Lower lobe of right lung (tissue), 2 donors: Measurements from ENCODE around the gene ANKS6. TPM values are rescaled to one million over a fixed set of nuclear protein-coding genes. Genes with fewer than 3 reads are reported as not detected.

Experiments used
- ATAC-seq, 2 donors: fragments of 200-7000 bp; cut with Tn5 transposase; one replicate each; pipeline ENCODE4 v1.9.1; 2020 to 2022; ENCODE audit warnings: mild to moderate bottlenecking in 2 of 2, moderate library complexity in 2 of 2
- DNase-seq: peaks from one replicate; pipeline ENCODE4 v3.0.0-alpha.2; 2020
- H3K27ac ChIP-seq: fragments of 200-600 bp; one replicate; pipeline ENCODE4 v1.8.0; 2022
- H3K27me3 ChIP-seq: fragments of 200-600 bp; one replicate; pipeline ENCODE4 v1.8.0; 2022; ENCODE audit warnings: low read depth
- H3K36me3 ChIP-seq: fragments of 200-600 bp; one replicate; pipeline ENCODE4 v1.8.0; 2022; ENCODE audit warnings: mild to moderate bottlenecking
- H3K4me1 ChIP-seq: fragments of 200-600 bp; one replicate; pipeline ENCODE4 v1.8.0; 2022
- H3K4me3 ChIP-seq: fragments of 200-600 bp; one replicate; pipeline ENCODE4 v1.8.0; 2022; ENCODE audit warnings: mild to moderate bottlenecking
- H3K9me3 ChIP-seq: fragments of 200-600 bp; one replicate; pipeline ENCODE4 v1.8.0; 2022
- CTCF ChIP-seq: fragments of 200-600 bp; IDR thresholded peaks from one replicate; pipeline ENCODE4 v1.8.0; 2022; ENCODE audit warnings: antibody characterized with exemption, mild to moderate bottlenecking
- intact Hi-C: fragments of 100-400 bp; cut with DNase I; formaldehyde crosslinking; loops from one replicate; pipeline ENCODE4 v1.11.0; 2022
- total RNA-seq: library from RNA; stranded (reverse); fragmentation: NEBNext Ultra II Directional; extraction: Animal tissue kit (Norgen Biotek cat#: 25700); gene quantifications from one replicate; pipeline ENCODE4 v1.2.1, GENCODE V29; 2021
- donor health status: DM: no; HTN: yes; CAD: no; lungs with severe emphysema.

Gene ANKS6
- total RNA-seq, 1 donor from 2014 or later: 16.5 TPM

- ATAC-seq: no peak
- H3K27ac ChIP-seq: no peak overlapping the region
- no peak for DNase-seq
- no peaks in the 10 kb centered on the region for H3K36me3 ChIP-seq
- TF ChIP-seq CTCF: no peak
- no peak overlapping the region for H3K4me3 ChIP-seq
- no peaks in the 10 kb centered on the region for H3K4me1 ChIP-seq
- no peaks in the 10 kb centered on the region for H3K9me3 ChIP-seq
- peaks cover 31% of the 10 kb centered on the region for H3K27me3 ChIP-seq
- intact Hi-C loops: no loop called here
Measured at GRCh38 chr9:98701576-98701975, 94.8 kb downstream of the ANKS6 start.

- no peak for TF ChIP-seq CTCF
- intact Hi-C loops: no loop called here
- Histone ChIP-seq H3K27ac (no peak overlapping the region), H3K9me3 (no peaks in the 10 kb centered on the region), H3K36me3 (no peaks in the 10 kb centered on the region), H3K4me1 (no peaks in the 10 kb centered on the region), H3K27me3 (peaks cover 26% of the 10 kb centered on the region), H3K4me3 (no peak overlapping the region)
- ATAC-seq (no peak), DNase-seq (no peak)
Measured at GRCh38 chr9:98700801-98701200, 95.6 kb downstream of the ANKS6 start.

GRCh38 chr9:98698856-98699255 is 97.5 kb downstream of the ANKS6 start:
- DNase-seq (no peak), ATAC-seq (no peak)
- intact Hi-C loops: no loop called here
- Histone ChIP-seq H3K27me3 (peaks cover 14% of the 10 kb centered on the region), H3K4me1 (no peaks in the 10 kb centered on the region), H3K4me3 (no peak overlapping the region), H3K36me3 (no peaks in the 10 kb centered on the region), H3K9me3 (no peaks in the 10 kb centered on the region), H3K27ac (no peak overlapping the region)
- no peak for TF ChIP-seq CTCF

GRCh38 chr9:98694943-98695342 is 101.4 kb downstream of the ANKS6 start:
- H3K27ac ChIP-seq: no peak overlapping the region
- no peak overlapping the region for H3K4me3 ChIP-seq
- DNase-seq (no peak), ATAC-seq (no peak)
- H3K27me3 ChIP-seq: peaks cover 8% of the 10 kb centered on the region
- no peaks in the 10 kb centered on the region for H3K4me1 ChIP-seq
- intact Hi-C loops: no loop called here
- no peak for TF ChIP-seq CTCF
- no peaks in the 10 kb centered on the region for H3K36me3 ChIP-seq
- H3K9me3 ChIP-seq: no peaks in the 10 kb centered on the region

GRCh38 chr9:98692392-98692791 is 104.0 kb downstream of the ANKS6 start:
- no peak overlapping the region for H3K27ac ChIP-seq
- ATAC-seq (no peak), DNase-seq (no peak)
- H3K27me3 ChIP-seq: peaks cover 8% of the 10 kb centered on the region
- H3K4me1 ChIP-seq: no peaks in the 10 kb centered on the region
- H3K4me3 ChIP-seq: no peak overlapping the region
- no peak for TF ChIP-seq CTCF
- no peaks in the 10 kb centered on the region for H3K36me3 ChIP-seq
- intact Hi-C loops: no loop called here
- H3K9me3 ChIP-seq: no peaks in the 10 kb centered on the region

- no peak for DNase-seq
- ATAC-seq: no peak
- peaks cover 8% of the 10 kb centered on the region for H3K27me3 ChIP-seq
- no peaks in the 10 kb centered on the region for H3K9me3 ChIP-seq
- no peak overlapping the region for H3K27ac ChIP-seq
- intact Hi-C loops: no loop called here
- no peak overlapping the region for H3K4me3 ChIP-seq
- no peak for TF ChIP-seq CTCF
- H3K4me1 ChIP-seq: no peaks in the 10 kb centered on the region
- H3K36me3 ChIP-seq: no peaks in the 10 kb centered on the region
Measured at GRCh38 chr9:98691890-98692289, 104.5 kb downstream of the ANKS6 start.
